Measurements from ENCODE around the gene IFITM1. TPM values are rescaled to one million over a fixed set of nuclear protein-coding genes. Genes with fewer than 3 reads are reported as not detected.

The IFITM1 gene
- total and polyA plus RNA-seq, 4 donors, result 12.6 to 113 (median 66.7) TPM

DNA sequence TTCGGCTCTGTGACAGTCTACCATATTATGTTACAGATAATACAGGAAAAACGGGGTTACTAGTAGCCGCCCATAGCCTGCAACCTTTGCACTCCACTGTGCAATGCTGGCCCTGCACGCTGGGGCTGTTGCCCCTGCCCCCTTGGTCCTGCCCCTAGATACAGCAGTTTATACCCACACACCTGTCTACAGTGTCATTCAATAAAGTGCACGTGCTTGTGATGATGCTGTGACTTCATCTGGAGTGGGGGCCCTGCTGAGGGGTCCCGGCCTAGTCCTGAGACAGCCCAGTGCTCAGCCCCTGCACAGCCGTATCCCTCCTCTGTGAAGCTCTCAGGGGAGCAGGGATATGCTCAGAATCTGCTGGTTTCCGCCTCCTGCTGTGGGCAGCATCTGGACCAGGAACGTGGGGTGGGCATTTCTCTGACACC lies 1.2 kb downstream of the IFITM1 start (continued):
- TF ChIP-seq TAF1 (conservative IDR thresholded peaks at IDR 0.05), result no peak

- whole genome bisulfite sequencing, result 45% methylated on average over 32 of the region's 32 CpGs
- H3K4me3 ChIP-seq (ENCODE audit: low read depth in 1 of 3, low read length in 3 of 3), result peak overlapping the region; percentile 48 to 61 (median 59)
- H3K9me3 ChIP-seq (ENCODE audit: control insufficient read depth in 4 of 4, low read length in 3 of 4), result no peaks in the 10 kb centered on the region
- H3K36me3 ChIP-seq (ENCODE audit: control insufficient read depth in 4 of 4, insufficient read depth in 3 of 4, low read depth in 1 of 4, low read length in 3 of 4), result no peaks in the 10 kb centered on the region
- H3K27ac ChIP-seq (ENCODE audit: low read depth in 1 of 2, low read length in 2 of 2), result peak overlapping the region; percentile 81 to 92
- no peaks in the 10 kb centered on the region for H3K27me3 ChIP-seq (ENCODE audit: control insufficient read depth in 4 of 4, insufficient read depth in 4 of 4, low read length in 3 of 4)
- DNase-seq (ENCODE audit: low spot score), result no peak
- TF ChIP-seq HNF4G (IDR thresholded peaks at IDR 0.05) (no peak), FOXA2 (IDR thresholded peaks at IDR 0.05) (no peak), YY1 (IDR thresholded peaks at IDR 0.05) (no peak), RXRA (IDR thresholded peaks at IDR 0.05) (no peak), NR2F2 (IDR thresholded peaks at IDR 0.05) (no peak)
- H3K9ac ChIP-seq (ENCODE audit: low read depth in 1 of 2, low read length in 2 of 2), result peak overlapping the region; percentile 10 to 81
- H3K4me1 ChIP-seq (ENCODE audit: control insufficient read depth in 4 of 4, insufficient read depth in 4 of 4, low read length in 3 of 4), result peaks cover 0 to 41% (median 19%) of the 10 kb centered on the region in 4 donors
Observed at GRCh38 chr11:315516-315994, 1.7 kb downstream of the IFITM1 start.

- DNase-seq (ENCODE audit: low spot score), result no peak
- Histone ChIP-seq H3K4me3 (ENCODE audit: low read depth in 1 of 3, low read length in 3 of 3) (peak overlapping the region; percentile 48 to 61 (median 59)), H3K36me3 (ENCODE audit: control insufficient read depth in 4 of 4, insufficient read depth in 3 of 4, low read depth in 1 of 4, low read length in 3 of 4) (no peaks in the 10 kb centered on the region), H3K4me1 (ENCODE audit: control insufficient read depth in 4 of 4, insufficient read depth in 4 of 4, low read length in 3 of 4) (peaks cover 0 to 44% (median 19%) of the 10 kb centered on the region in 4 donors), H3K27ac (ENCODE audit: low read depth in 1 of 2, low read length in 2 of 2) (peak overlapping the region; percentile 81 to 92), H3K27me3 (ENCODE audit: control insufficient read depth in 4 of 4, insufficient read depth in 4 of 4, low read length in 3 of 4) (no peaks in the 10 kb centered on the region), H3K9ac (ENCODE audit: low read depth in 1 of 2, low read length in 2 of 2) (peak overlapping the region; percentile 10 to 81), H3K9me3 (ENCODE audit: control insufficient read depth in 4 of 4, low read length in 3 of 4) (no peaks in the 10 kb centered on the region)
- TF ChIP-seq SP1 (IDR thresholded peaks at IDR 0.05) (peak; percentile 64), RAD21 (IDR thresholded peaks at IDR 0.05) (peak in 1 of 2 donors; percentile 44), HNF4A (conservative IDR thresholded peaks at IDR 0.05) (peak in 1 of 2 donors; percentile 20), REST (IDR thresholded peaks at IDR 0.05) (no peak), EGR1 (IDR thresholded peaks at IDR 0.05; ENCODE audit: low read depth in 2 of 2) (no peak), NR2F2 (IDR thresholded peaks at IDR 0.05) (no peak), RXRA (IDR thresholded peaks at IDR 0.05) (peak in 1 of 2 donors; percentile 73), YY1 (IDR thresholded peaks at IDR 0.05) (no peak), MAX (IDR thresholded peaks at IDR 0.05) (no peak), HNF4G (IDR thresholded peaks at IDR 0.05) (no peak), JUND (IDR thresholded peaks at IDR 0.05) (no peak), FOXA1 (IDR thresholded peaks at IDR 0.05) (no peak), TAF1 (conservative IDR thresholded peaks at IDR 0.05) (peak; percentile 56), GABPA (IDR thresholded peaks at IDR 0.05 in 1 of 2, conservative IDR thresholded peaks at IDR 0.05 in 1 of 2) (no peak), FOXA2 (IDR thresholded peaks at IDR 0.05) (no peak)
- TF ChIP-seq, protein P1, sequence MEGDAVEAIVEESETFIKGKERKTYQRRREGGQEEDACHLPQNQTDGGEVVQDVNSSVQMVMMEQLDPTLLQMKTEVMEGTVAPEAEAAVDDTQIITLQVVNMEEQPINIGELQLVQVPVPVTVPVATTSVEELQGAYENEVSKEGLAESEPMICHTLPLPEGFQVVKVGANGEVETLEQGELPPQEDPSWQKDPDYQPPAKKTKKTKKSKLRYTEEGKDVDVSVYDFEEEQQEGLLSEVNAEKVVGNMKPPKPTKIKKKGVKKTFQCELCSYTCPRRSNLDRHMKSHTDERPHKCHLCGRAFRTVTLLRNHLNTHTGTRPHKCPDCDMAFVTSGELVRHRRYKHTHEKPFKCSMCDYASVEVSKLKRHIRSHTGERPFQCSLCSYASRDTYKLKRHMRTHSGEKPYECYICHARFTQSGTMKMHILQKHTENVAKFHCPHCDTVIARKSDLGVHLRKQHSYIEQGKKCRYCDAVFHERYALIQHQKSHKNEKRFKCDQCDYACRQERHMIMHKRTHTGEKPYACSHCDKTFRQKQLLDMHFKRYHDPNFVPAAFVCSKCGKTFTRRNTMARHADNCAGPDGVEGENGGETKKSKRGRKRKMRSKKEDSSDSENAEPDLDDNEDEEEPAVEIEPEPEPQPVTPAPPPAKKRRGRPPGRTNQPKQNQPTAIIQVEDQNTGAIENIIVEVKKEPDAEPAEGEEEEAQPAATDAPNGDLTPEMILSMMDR (IDR thresholded peaks at IDR 0.05; ENCODE audit: low read depth, low read length, missing input control), result no peak
- TF ChIP-seq, protein P2, sequence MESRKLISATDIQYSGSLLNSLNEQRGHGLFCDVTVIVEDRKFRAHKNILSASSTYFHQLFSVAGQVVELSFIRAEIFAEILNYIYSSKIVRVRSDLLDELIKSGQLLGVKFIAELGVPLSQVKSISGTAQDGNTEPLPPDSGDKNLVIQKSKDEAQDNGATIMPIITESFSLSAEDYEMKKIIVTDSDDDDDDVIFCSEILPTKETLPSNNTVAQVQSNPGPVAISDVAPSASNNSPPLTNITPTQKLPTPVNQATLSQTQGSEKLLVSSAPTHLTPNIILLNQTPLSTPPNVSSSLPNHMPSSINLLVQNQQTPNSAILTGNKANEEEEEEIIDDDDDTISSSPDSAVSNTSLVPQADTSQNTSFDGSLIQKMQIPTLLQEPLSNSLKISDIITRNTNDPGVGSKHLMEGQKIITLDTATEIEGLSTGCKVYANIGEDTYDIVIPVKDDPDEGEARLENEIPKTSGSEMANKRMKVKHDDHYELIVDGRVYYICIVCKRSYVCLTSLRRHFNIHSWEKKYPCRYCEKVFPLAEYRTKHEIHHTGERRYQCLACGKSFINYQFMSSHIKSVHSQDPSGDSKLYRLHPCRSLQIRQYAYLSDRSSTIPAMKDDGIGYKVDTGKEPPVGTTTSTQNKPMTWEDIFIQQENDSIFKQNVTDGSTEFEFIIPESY (IDR thresholded peaks at IDR 0.05), result no peak
- TF ChIP-seq, protein P3, sequence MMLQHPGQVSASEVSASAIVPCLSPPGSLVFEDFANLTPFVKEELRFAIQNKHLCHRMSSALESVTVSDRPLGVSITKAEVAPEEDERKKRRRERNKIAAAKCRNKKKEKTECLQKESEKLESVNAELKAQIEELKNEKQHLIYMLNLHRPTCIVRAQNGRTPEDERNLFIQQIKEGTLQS (IDR thresholded peaks at IDR 0.05), result no peak
- WGBS, result 23% methylated on average over 64 of the region's 64 CpGs
Observed at GRCh38 chr11:316031-316701, 2.3 kb downstream of the IFITM1 start.
